NCI-H748 (cell line): Measurements from ENCODE around the gene AMPD3.

Source experiments
- DNase-seq: peaks from one replicate; lab custom pipeline; 2025; ENCODE audit not compliant: unreplicated experiment; lab: John Stamatoyannopoulos, UW

Gene AMPD3

DNA sequence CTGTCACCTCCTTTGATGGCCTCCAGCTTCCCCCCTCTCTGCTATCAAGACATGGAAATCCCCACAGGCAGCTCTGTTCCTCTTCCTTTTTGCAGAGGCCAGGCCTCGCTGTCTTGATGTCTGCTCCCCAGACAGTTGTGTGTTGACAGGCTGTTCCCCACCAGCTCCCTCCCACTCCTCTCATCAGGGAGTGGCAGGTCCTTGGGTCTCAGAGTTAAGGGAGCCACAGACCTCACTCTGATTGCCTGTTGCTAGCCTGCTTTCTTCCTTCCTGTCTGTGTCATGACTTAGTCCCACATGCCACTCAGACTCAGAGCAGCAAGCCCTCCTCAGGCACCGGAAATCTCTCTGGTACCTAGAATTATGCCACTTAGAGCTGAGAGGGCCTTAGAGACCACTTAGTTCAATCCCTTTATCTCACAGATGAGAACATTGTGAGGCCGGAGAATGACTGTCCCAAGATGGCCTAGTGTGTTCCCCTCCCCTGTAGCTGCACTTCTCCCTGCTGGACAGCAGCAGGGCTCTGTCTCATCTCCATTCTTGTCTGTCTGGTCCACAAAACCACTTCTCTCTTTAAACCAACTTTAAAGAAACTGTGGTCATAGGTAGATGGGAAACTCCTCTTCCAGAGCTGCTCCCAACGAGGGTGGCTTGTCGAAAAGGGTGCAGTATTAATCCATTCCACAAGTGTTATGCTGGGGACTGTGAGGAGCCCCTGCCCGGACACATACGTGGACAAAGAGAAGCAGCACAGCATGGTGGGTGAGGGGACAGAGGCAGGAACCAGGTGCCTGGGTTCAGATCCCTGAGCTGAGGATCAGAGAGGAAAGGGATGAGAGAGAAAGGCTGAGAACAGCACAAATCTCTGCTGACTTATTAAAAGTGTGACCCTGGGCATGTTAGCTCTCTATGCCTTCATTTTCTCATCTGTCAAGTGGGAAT, 4.2 kb downstream of the AMPD3 start:
- no peak for DNase-seq

DNA sequence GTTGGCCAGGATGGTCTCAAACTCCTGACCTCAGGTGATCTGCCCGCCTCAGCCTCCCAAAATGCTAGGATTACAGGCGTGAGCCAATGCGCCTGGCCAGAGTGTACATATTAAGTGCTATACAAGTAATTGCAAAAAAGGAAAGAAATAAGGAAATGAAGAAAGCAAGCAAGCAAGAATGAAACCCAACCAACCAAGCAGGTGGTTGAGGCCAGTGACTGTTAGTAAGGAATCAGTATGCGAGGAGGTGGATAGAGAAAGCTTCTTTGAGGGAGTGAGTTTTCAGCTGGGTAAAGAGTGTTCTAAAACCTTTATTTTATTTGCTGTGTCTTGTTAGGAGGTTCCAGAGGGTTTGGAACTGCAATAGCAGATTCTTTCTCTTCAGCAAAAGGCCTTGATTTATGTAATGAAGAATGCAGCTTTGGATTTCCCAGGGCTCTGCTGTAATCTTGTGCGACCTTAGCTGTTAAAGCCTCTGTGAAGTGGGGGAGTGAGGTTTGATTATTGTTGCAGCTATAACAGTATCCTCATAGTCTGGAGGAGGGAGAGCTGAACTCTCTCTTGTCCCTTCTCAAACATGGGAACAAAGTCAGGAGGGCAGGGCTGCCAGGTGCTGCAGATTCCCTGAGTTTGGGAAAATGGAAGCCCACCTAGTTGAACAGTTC, 5.7 kb downstream of the AMPD3 start:
- no peak for DNase-seq

DNA sequence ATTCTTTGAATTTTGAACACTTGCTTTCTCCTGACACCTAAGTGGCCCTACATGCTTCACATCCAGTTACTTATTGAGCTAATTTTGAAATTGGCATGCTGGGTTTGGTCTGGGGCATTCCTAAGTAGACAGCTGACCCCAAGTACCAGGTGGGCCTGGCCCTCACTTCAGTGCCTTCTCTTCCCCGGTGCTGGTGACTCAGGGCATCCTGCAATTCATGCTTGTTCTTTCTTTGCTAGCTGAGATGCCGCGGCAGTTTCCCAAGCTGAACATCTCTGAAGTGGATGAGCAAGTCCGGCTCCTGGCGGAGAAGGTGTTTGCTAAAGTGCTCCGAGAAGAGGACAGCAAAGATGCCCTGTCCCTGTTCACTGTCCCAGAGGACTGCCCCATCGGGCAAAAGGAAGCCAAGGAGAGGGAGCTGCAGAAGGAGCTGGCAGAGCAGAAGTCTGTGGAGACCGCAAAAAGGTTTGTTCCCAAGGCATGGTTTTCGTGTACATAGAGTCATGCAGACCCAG, 6.3 kb downstream of the AMPD3 start:
- no peak for DNase-seq

DNA sequence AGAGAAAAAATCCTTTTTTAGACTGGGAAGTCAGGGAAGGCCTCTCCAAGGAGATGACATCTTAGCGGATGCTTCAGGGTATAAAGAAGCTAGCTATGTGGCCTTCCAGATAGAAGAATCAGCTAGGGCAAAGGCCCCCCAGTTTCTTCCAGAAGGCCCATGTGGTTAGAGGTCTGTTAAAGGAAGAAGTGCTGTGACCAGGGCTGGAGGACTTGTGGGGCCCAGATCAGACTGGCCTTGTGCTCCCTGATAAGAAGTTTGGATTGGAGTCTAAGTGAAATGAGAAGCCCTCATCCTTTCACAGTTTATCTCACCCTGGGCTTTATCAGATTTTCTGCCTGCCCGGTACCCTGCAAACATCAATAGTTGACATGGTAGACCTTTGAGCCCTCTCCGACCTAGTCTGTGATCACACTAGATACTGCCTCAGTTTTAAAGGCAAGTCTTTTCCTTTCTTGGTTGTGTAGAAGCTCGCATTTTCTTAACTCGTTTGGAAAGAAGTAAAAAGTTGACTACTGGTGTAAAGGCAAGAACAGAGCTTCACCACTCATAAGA, 7.8 kb downstream of the AMPD3 start:
- no peak for DNase-seq

GRCh38 chr11:10473371-10473770, 18.3 kb downstream of the AMPD3 start:
- DNase-seq: no peak

DNA sequence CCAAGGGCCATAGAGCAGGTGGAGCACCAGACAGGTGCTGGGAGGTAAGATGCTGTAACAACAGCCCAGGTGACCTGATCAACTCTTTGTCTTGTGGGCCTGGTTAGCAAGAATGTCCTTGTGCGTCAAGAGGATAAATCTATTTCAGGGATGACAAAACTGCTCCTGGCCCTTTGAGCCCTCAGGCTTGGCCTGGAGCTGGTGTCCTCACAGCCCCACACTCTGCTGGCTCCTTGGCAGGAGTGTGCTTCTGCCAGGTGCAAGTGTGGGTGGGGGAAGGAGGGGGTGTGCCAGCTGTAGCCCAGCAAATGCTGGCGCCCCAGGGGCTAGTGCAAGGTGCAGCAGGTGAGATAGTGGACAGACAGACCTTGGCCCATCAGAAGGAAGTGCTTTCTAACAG, 19.5 kb downstream of the AMPD3 start:
- DNase-seq: no peak

GRCh38 chr11:10476342-10476741, 21.3 kb downstream of the AMPD3 start:
- no peak for DNase-seq

DNA sequence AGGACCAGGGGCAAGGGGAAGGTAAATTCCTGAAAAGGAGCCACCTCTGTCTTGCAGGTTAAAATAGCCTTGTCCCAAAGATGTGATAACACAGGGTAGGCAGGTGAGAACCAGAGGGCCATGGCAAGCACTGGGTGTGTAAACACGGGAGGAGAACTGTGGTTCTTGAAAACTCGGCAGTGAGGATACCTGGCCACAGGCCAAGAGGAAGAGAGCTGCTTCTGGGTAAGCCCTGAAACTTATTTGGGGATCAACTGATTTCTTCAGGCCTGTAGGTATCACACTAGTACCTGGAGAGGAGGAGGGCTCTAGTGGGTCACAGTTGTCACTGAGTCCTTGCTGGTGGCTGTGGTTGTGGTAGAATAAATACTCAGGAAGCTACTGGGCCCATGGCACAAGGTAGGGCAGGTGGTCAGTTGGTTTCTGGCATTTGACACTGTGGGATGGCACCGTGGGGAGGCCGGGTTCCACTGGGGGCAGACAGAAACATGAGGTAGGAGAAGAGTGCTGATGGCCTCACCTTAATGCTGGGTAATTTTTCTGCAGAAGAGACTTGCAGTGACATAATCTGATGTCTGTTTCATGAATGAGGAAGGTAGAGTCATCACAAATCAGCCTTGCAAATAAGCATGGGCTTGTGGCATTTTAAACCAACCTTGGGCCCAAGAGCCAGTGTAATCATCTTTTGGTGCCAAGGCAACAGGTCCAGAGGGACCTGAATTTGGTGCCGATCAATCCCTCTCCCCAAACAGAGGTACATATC, 22.0 kb downstream of the AMPD3 start:
- no peak for DNase-seq

GRCh38 chr11:10477690-10478046, 22.6 kb downstream of the AMPD3 start:
- no peak for DNase-seq

- DNase-seq: no peak
These were observed 23.0 kb downstream of the AMPD3 start for GRCh38 chr11:10478066-10478465.

DNA sequence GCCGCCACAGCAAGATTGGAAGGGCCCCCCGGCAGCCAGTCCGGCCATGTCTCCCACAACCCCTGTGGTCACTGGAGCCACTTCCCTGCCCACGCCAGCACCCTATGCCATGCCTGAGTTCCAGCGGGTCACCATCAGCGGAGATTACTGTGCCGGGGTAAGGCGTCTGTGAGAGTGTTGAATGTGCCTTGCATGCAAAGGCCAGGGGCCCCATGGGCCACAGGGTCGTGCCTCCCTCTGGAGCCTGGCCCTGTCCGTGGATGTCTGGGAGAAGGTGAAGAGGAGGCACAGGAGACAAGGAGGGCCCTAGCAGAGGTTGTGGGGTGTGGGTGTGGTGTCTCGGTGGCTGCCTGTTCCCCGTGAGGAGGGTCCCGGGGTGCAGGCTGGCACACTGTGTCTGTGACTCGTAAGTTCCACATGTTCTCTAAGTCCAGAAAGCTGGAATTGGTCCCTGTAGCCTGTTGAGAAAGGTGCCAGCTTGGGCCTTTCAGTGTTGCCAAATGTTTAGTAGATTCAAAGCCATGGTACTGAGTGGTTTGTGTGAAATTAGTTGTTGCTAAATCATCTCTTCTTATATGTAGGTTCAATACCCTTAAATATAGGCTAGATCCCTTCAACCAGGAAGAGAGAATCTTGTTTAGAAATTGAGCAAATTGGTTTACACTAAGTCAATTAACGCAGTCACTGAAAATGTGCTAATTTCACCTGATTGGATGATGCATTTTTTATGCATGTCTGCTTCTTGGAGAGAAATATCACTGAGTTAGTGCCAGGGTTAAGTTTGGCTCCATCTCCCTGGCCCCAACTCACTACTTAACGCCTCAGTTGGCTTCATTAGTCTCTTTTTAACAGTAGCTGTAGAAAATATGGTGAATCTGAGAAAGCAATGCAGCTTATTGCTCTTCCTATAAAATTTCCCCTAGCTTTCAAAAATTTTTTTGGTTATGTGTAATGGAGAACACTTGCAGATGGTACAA, 23.8 kb downstream of the AMPD3 start:
- no peak for DNase-seq

GRCh38 chr11:10480026-10480425, 25.0 kb downstream of the AMPD3 start:
- DNase-seq: no peak

DNA sequence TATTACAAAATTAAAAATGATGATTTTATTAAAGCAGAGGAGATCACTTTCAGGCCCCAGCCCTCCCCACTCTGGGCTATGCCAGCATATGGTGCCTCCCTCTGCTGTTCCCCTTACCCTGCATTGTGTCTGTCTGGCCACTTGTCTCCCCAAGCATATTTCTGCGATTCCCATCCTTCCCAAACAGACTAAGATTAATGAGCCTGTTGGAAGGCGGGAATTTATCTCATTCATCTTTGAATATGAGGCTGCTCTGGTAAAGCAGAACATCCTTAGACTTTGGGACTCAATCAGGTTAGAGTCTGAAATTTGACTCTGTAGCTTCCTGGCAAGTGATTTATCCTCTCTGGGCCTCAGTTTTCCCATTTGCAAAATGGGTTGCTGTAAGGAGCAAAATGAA, 25.7 kb downstream of the AMPD3 start:
- no peak for DNase-seq

GRCh38 chr11:10481560-10482349, 26.7 kb downstream of the AMPD3 start:
- no peak for DNase-seq

GRCh38 chr11:10483174-10483573, 28.1 kb downstream of the AMPD3 start:
- DNase-seq: no peak

- DNase-seq: no peak
These were observed 28.5 kb downstream of the AMPD3 start for GRCh38 chr11:10483584-10483983.

DNA sequence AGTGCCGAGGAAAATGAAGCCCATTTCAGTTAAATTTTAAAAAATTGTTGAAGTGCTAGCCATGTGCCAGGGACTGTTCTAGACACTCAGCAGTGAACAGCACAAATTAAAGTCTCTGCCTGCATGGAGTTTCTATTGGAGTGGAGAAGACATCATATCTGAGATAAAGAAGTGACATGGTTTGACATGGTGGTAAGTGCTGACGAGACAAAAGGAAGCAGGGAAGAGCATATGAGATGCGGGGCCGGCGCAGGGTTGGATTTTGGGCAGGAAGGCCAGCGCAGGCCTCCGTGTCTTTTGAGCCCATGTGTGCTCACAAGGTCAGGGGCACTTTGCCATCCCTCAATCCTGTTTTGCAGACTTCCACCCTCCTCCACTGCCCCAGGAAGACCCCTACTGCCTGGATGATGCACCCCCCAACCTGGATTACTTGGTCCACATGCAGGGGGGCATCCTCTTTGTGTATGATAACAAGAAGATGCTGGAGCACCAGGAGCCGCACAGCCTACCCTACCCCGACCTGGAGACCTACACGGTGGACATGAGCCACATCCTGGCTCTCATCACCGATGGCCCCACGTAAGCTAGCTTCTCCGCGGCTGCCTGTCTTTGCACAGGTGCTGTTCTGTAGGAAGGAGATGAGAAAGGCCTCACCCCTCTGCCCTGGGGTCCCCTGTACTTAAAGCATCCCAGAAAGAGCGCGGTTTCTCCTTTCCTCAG, 29.6 kb downstream of the AMPD3 start:
- no peak for DNase-seq

DNA sequence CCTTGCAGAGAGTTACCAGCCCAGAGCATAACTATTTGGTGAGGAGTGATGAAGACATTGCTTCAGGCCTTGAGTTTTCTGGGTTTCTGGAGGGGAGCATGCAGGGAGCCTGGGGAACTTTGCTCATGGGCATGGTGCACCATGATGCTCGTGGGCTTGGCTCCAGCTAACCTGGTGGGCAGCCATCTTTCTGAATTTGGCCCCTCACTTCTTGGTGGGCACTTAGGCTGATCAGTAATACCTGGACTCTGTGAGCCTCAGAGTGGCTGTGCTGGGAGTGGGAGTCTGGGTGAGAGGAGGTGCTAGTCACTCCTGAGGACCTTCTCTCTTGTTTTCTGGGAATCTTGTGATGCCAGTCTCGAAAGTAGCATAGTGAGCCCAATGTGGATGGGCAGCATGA, 30.6 kb downstream of the AMPD3 start:
- DNase-seq: no peak
